GM12878 (cell line): ENCODE data around the gene OXCT2. TPM values are rescaled to one million over a fixed set of nuclear protein-coding genes. Genes with fewer than 3 reads are reported as not detected.
A peak's percentile ranks its signal among the peaks of the same experiment; 100 is the strongest.

Experiments
- ATAC-seq: fragments of 200-7000 bp; cut with Tn5 transposase; 3 replicates; pipeline ENCODE4 v1.9.1; 2020; ENCODE audit warnings: mild to moderate bottlenecking, moderate library complexity
- BruUV-seq: library from RNA; stranded (reverse); fragments of 400-500 nt; replicated peaks from 2 replicates; lab custom pipeline; 2021; lab: Mats Ljungman, UMichigan
- CTCF ChIA-PET: fragments of 300-600 bp; sonication (Branson Sonifier 250); formaldehyde crosslinking; extraction: SDS; loops from one replicate; lab custom pipeline; 2021; ENCODE audit warnings: inconsistent platforms; lab: Yijun Ruan, JAX
- POLR2A ChIA-PET: fragments of 350-600 bp; formaldehyde crosslinking; extraction: SDS; loops from one replicate; lab custom pipeline; 2021; ENCODE audit warnings: inconsistent platforms; lab: Charles Lee
- RAD21 ChIA-PET: fragments of 300-600 bp; sonication (Branson Sonifier 250); formaldehyde crosslinking; loops from one replicate; lab custom pipeline; 2023; ENCODE audit warnings: antibody characterized with exemption; ENCODE audit not compliant: unreplicated experiment; lab: Charles Lee
- SMC1A ChIA-PET: fragments of 300-600 bp; sonication (Branson Sonifier 250); formaldehyde crosslinking; loops from one replicate; lab custom pipeline; 2023; ENCODE audit not compliant: unreplicated experiment, uncharacterized antibody; lab: Charles Lee
- DNase-seq: peaks from one replicate; pipeline ENCODE4 v3.0.0-alpha.2; 2011; ENCODE audit warnings: low read depth, low spot score
- FAIRE-seq: peaks from 3 replicates; lab custom pipeline; 2011; peaks lifted over from hg19 to GRCh38; lab: Jason Lieb, UNC
- H2AFZ ChIP-seq: 2 replicates; pipeline ENCODE4 v1.6.0; 2011; ENCODE audit warnings: low read depth, low read length, control low read depth; ENCODE audit not compliant: control insufficient read depth
- H3K27ac ChIP-seq: 2 replicates; pipeline ENCODE4 v1.5.1; 2011; ENCODE audit warnings: control low read depth; ENCODE audit not compliant: control insufficient read depth, insufficient read depth
- H3K27me3 ChIP-seq, 2 experiments: replicated peaks in 1 of 2; 2 replicates each; pipeline versions ENCODE4 v1.6.0 to v1.6.1; 2011; ENCODE audit warnings: low read length in 1 of 2; ENCODE audit not compliant: control insufficient read depth in 2 of 2, insufficient read depth in 2 of 2
- H3K36me3 ChIP-seq, 2 experiments: 2 replicates each; pipeline ENCODE4 v1.5.1; 2011; ENCODE audit warnings: low read length in 1 of 2; ENCODE audit not compliant: control insufficient read depth in 2 of 2, insufficient read depth in 2 of 2
- H3K4me1 ChIP-seq: 2 replicates; pipeline ENCODE4 v1.6.1; 2011; ENCODE audit warnings: mild to moderate bottlenecking, low read length, moderate library complexity, mixed read lengths; ENCODE audit not compliant: control insufficient read depth, insufficient read depth
- H3K4me2 ChIP-seq: 2 replicates; pipeline ENCODE4 v1.6.0; 2011; ENCODE audit warnings: control low read depth; ENCODE audit not compliant: control insufficient read depth, insufficient read depth
- H3K4me3 ChIP-seq: fragments of 200-600 bp; sonication (generic); 2 replicates; pipeline ENCODE4 v1.5.1; 2016
- H3K79me2 ChIP-seq: 2 replicates; pipeline ENCODE4 v1.6.0; 2011; ENCODE audit warnings: low read length; ENCODE audit not compliant: control insufficient read depth, insufficient read depth
- H3K9ac ChIP-seq: 2 replicates; pipeline ENCODE4 v1.8.0; 2011; ENCODE audit warnings: low read length, control low read depth, mixed read lengths; ENCODE audit not compliant: control insufficient read depth, insufficient read depth
- H3K9me3 ChIP-seq: replicated peaks from 3 replicates; pipeline ENCODE4 v1.5.1; 2011; ENCODE audit warnings: mild to moderate bottlenecking, low read length; ENCODE audit not compliant: control insufficient read depth, insufficient read depth
- H4K20me1 ChIP-seq: 2 replicates; pipeline ENCODE4 v1.6.0; 2011; ENCODE audit not compliant: control insufficient read depth, insufficient read depth
- ATF7 ChIP-seq: fragments of 450-650 bp; IDR thresholded peaks from 2 replicates; pipeline ENCODE4 v1.6.1; 2016; ENCODE audit warnings: low read depth, mild to moderate bottlenecking
- BRCA1 ChIP-seq: IDR thresholded peaks from 2 replicates; pipeline ENCODE4 v1.6.1; 2011; ENCODE audit warnings: low read depth, low read length, improper control_type of control experiment
- GABPA ChIP-seq: IDR thresholded peaks from 2 replicates; pipeline ENCODE4 v1.6.1; 2014; ENCODE audit warnings: antibody characterized with exemption, low read depth, mild to moderate bottlenecking, inconsistent platforms
- GATAD2B ChIP-seq: fragments of 450-650 bp; conservative IDR thresholded peaks from 2 replicates; pipeline ENCODE4 v1.6.1; 2017; ENCODE audit warnings: low read depth, mild to moderate bottlenecking, moderate library complexity
- POLR2A ChIP-seq: IDR thresholded peaks from 2 replicates; pipeline ENCODE4 v1.6.1; 2011; ENCODE audit warnings: low read depth, mild to moderate bottlenecking, low read length
- SPI1 ChIP-seq: IDR thresholded peaks from 2 replicates; pipeline ENCODE4 v1.6.1; 2011; ENCODE audit warnings: low read depth, mild to moderate bottlenecking, low read length, moderate library complexity, borderline replicate concordance; ENCODE audit not compliant: insufficient read depth
- WGBS: methylation state at CpG from one replicate; pipeline ENCODE4 v1.1.6; 2016; ENCODE audit warnings: low lambda C conversion rate; ENCODE audit not compliant: insufficient replicate concordance, insufficient coverage; ENCODE audit errors: missing lambda C conversion rate; 5-methylcytosine and 5-hydroxymethylcytosine counted together
- in situ Hi-C: fragments of 300-500 bp; cut with MboI; formaldehyde crosslinking; loops from 9 replicates; pipeline ENCODE4 v1.14.3; 2018; ENCODE audit warnings: mixed read lengths
- intact Hi-C: fragments of 100-400 bp; cut with micrococcal nuclease; formaldehyde crosslinking; loops from one replicate; pipeline ENCODE4 v1.14.2; 2022; ENCODE audit not compliant: unreplicated experiment
- polyA plus RNA-seq, 11 experiments: library from polyadenylated mRNA; depleted of rRNA in 4 of 11; unstranded in 6 of 11; stranded (reverse) in 5 of 11; fragments of >200 nt; fragmentation: Nextera tagmentation in 4 of 11; fragmentation: Illumina TruSeq in 1 of 11; extraction: Ambion mirVana in 4 of 11; extraction: Trizol in 1 of 11; gene quantifications; 1 replicate in 1 of 11; 2 replicates in 10 of 11; pipeline versions ENCODE4 v1.2.1 to v1.2.3, GENCODE V29; 2011 to 2016; ENCODE audit warnings: inconsistent platforms in 2 of 11, missing spikeins in 2 of 11, low read depth in 1 of 11
- total RNA-seq, 4 experiments: library from RNA; depleted of rRNA in 3 of 4; stranded (reverse); fragments of >200 nt in 3 of 4; fragmentation: Illumina TruSeq in 1 of 4; extraction: Trizol in 1 of 4; gene quantifications; 2 replicates each; pipeline versions ENCODE4 v1.2.1 to v1.2.3, GENCODE V29; 2013 to 2021
- TF ChIP-seq, protein P1 (sequence below): fragments of 450-650 bp; IDR thresholded peaks from 2 replicates; pipeline ENCODE4 v1.6.1; 2017; ENCODE audit warnings: mild to moderate bottlenecking, moderate library complexity

Gene OXCT2
- total and polyA plus RNA-seq, 10 of the 15 experiments (the other 5 are each of a cell fraction or from before 2014, with no cell fraction given) = 0.06 to 1.9 (median 0.59) TPM

DNA sequence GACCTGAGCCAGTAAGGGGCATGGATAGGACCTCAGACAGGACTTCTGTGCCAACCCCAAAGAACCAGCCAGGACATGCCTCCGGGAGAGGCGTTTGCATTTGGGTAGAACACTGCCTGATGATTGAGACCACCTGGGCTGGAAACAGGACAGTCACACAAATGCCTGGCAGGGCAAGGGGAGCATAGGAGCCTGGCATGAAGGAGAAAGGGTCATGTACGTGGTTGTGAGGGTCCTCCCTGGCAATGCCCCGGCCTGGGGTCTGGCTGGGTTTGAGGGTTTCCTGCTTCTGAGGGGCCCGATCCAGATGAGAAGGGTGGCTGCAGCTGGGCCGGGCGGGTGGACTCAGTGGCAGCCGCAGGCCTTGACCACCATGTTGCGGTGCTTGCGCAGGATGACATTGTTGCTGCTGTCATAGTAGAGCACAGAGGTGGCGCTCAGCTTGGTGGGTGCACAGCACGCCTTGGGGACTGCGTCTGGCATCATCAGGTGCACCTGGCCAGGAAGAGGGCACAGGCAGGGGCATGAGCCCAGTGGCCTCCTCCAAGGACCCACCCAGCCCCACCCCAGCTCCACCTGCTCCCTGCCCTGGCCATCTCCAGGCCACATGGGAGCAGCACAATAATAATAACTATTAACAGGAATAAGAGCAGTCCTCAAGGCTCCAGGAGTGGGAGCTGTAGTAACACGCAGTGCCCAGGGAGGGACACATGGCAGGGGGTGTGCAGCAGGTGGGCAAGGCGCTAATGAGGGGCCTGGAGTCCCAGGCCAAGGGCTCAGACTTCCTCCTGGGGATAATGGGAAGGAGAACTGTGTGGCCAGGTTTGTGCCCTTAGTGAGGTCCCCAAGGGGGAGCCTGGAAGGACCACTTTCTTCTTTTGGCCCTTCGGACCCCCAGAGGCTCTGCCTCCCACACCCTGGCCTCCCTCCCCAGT is 10.8 kb downstream of the OXCT2 start:
- no peak overlapping the region for H3K27ac ChIP-seq
- 94% methylated on average over 15 of the region's 16 CpGs for WGBS
- H3K4me3 ChIP-seq = no peak overlapping the region
- intact Hi-C loops (no loop called here), in situ Hi-C loops (no loop called here)
- no peak for TF ChIP-seq GATAD2B
- no peak for TF ChIP-seq GABPA
- peak; percentile 27; the same call in 1 of the 2 replicates for TF ChIP-seq POLR2A
- TF ChIP-seq, protein P1, sequence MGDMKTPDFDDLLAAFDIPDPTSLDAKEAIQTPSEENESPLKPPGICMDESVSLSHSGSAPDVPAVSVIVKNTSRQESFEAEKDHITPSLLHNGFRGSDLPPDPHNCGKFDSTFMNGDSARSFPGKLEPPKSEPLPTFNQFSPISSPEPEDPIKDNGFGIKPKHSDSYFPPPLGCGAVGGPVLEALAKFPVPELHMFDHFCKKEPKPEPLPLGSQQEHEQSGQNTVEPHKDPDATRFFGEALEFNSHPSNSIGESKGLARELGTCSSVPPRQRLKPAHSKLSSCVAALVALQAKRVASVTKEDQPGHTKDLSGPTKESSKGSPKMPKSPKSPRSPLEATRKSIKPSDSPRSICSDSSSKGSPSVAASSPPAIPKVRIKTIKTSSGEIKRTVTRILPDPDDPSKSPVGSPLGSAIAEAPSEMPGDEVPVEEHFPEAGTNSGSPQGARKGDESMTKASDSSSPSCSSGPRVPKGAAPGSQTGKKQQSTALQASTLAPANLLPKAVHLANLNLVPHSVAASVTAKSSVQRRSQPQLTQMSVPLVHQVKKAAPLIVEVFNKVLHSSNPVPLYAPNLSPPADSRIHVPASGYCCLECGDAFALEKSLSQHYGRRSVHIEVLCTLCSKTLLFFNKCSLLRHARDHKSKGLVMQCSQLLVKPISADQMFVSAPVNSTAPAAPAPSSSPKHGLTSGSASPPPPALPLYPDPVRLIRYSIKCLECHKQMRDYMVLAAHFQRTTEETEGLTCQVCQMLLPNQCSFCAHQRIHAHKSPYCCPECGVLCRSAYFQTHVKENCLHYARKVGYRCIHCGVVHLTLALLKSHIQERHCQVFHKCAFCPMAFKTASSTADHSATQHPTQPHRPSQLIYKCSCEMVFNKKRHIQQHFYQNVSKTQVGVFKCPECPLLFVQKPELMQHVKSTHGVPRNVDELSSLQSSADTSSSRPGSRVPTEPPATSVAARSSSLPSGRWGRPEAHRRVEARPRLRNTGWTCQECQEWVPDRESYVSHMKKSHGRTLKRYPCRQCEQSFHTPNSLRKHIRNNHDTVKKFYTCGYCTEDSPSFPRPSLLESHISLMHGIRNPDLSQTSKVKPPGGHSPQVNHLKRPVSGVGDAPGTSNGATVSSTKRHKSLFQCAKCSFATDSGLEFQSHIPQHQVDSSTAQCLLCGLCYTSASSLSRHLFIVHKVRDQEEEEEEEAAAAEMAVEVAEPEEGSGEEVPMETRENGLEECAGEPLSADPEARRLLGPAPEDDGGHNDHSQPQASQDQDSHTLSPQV = no peak
- no peak for TF ChIP-seq ATF7
- no peak for TF ChIP-seq SPI1
- TF ChIP-seq BRCA1 = no peak
- H3K79me2 ChIP-seq = no peaks in the 10 kb centered on the region
- DNase-seq = no peak
- no peak for FAIRE-seq
- BruUV-seq = no TSS peak
- no peak overlapping the region for H2AFZ ChIP-seq
- H3K4me1 ChIP-seq = no peaks in the 10 kb centered on the region
- ChIA-PET CTCF (interaction anchor here (0.9 kb wide), 1 partner anchor 17 kb away, joined by 3 read pairs; no protein-coding TSS in a partner anchor), SMC1A (no interaction called here), POLR2A (no interaction called here), RAD21 (no interaction called here)
- no peak overlapping the region for H3K4me2 ChIP-seq
- peaks cover 5 to 8% of the 10 kb centered on the region in 2 experiments; a peak in 2 of 4 replicates for H3K36me3 ChIP-seq
- H3K9me3 ChIP-seq = no peaks in the 10 kb centered on the region
- no peaks in the 10 kb centered on the region for H3K27me3 ChIP-seq
- H3K9ac ChIP-seq = no peak overlapping the region
- no peaks in the 10 kb centered on the region for H4K20me1 ChIP-seq
- no peak for ATAC-seq
